Glomerular visceral epithelial cell (primary cell): Measurements from ENCODE around the gene MAP1LC3B2.

Experiments used
- DNase-seq: peaks from one replicate; pipeline ENCODE4 v3.0.0-alpha.2; 2016; ENCODE audit errors: extremely low spot score

MAP1LC3B2 gene

DNA sequence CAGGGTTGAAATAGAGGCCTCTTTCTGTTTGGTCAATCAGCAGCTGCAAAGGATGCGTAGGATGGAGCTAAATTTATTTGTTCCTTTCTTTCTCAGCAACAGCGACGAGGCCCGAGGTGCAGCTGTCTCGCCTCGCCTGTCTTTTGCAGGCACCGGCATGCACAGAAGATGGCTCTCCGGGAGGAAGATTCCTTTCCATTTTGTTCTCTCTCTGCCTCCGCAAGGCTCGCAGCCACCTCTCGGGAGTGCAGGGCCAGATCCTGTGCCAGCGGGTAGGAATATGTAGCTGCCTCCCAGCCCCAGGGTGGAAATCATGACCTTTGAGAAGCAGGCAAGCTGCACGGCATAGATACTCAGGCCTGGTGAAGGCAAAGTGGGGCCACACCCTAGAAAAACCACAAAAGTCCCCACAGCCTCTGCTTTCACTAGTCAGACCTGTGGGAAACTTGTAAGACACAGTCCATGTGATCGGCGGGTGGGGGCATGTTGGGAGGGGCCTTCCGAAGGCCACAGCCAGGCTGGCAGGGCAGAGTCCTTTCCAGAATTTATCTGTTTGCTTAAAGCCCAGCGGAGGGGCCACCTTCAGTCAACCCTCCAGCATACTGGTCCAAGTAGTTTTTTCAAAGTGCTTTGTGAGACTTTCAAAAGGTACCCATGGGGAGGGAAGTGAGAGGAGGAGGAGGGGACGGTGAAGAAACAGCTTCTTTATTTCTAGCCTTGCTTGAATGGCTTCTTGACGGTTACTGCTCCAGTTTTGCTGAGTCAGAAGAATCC, at the start of gene MAP1LC3B2:
MAP1LC3B2 (plus strand) TSS at position 220 of the 774 bp plus-strand sequence. CDS start 16,562 bp downstream, outside the sequence.
- DNase-seq = peak; percentile 89

- DNase-seq = no peak
These were observed 45.2 kb upstream of the MAP1LC3B2 start for GRCh38 chr12:116513944-116514343.

GRCh38 chr12:116515684-116516083, 43.5 kb upstream of the MAP1LC3B2 start:
- DNase-seq = no peak

GRCh38 chr12:116516657-116517056, 42.5 kb upstream of the MAP1LC3B2 start:
- no peak for DNase-seq

DNA sequence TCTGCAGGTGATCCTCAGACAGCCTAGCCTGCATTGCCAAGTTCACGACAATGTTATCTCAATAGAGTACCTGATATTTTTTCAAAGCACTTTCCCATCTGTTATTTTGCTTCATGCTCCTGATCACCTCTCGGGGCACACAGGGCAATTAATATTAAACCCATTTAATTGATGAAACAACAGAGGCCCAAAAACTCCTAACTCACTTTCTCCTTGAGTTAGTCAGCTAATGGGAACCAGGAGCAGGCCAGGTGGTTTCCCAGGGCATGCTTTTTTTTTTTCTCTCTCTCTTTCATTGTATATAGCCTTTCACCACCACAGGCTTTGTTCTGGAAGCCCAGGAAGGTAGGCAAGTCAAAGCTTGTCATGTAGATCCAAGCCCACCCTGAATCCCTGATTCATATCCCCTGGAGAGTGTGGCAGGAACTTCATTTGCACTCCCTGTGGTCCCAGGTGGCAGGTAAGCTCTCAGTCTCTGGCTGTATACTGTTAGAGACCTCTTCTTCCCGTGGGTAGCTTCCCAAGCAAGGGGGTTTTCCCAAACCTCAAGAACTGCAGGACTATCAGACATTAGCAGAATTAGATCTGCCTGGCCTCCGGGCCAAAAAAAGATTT, 41.6 kb upstream of the MAP1LC3B2 start:
- DNase-seq = peak; percentile 35

- DNase-seq = no peak
These were observed 38.9 kb upstream of the MAP1LC3B2 start for GRCh38 chr12:116520225-116520760.

DNA sequence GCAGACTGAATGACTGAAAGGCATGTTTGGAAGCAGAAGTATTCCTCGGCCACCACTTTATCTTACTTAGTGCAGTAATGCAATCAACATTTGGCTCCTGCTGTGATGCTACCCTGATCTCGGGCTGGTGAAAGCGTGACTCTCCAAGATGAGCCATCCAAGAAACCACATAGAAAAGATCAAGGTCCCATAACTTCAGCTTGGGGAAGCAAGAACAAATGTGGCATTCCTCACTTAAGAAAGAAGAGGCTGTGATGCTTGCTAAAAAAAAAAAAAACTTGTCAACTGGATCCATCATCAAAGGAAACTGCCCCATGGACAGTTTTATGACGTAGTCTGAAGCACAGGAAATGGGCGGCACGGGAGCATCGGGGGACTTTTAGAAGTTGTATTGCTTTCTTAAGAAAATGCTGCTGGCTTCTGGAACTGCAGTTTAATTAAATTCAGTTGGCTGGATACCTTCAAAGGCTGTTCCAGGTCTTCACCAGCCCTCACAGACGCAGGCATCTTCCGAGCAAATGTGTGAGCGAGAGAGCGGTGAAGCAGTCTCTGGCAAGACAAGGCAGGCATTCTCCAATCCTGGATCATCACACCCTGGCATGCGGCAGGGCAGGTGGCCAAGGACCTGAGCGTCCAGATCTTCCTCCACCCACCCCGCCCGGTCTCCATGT, 38.2 kb upstream of the MAP1LC3B2 start:
- peak; percentile 73 for DNase-seq

GRCh38 chr12:116524311-116524710, 34.9 kb upstream of the MAP1LC3B2 start:
- no peak for DNase-seq

GRCh38 chr12:116524964-116525379, 34.2 kb upstream of the MAP1LC3B2 start:
- DNase-seq = peak; percentile 61

GRCh38 chr12:116525418-116526001, 33.7 kb upstream of the MAP1LC3B2 start:
- DNase-seq = peak; percentile 89

DNA sequence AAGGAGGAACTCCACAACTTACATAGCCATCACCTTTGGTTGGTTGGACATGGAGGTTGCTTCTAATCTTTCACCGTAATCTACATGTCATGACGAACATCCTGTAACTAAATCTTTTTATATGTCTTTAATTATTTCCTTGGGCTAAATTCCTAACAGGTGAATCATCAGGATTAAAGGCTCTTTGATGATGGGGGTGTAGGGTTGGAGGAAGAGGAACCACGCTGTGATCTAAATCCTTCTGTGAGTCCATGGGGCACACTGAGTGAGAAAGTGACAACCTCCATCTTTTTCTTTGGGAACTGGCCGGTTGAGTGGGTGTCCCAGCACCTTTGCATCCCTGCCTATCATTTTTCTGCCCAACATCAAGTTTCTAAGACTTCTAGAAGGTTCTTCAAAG, 31.1 kb upstream of the MAP1LC3B2 start:
- peak; percentile 58 for DNase-seq

GRCh38 chr12:116528498-116528897, 30.7 kb upstream of the MAP1LC3B2 start:
- DNase-seq = no peak

- peak; percentile 54 for DNase-seq
These were observed 30.1 kb upstream of the MAP1LC3B2 start for GRCh38 chr12:116529048-116529447.

DNA sequence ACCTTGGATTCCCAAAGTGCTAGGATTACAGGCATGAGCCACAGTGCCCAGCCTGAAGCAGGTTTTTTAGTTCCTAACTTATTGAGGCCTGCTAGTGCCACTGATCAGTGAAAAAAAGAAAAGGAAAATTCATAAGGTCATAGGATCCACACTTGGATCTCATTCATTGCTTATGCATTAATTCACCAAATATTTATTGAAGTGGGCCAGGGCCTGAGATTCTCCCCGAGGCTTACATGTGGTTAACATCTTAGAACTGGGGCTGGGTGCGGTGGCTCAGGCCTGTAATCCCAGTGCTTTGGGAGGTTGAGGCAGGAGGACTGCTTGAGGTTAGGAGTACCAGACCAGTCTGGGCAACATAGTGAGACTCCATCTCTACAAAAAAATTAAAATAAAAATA, 29.5 kb upstream of the MAP1LC3B2 start:
- DNase-seq = no peak

DNA sequence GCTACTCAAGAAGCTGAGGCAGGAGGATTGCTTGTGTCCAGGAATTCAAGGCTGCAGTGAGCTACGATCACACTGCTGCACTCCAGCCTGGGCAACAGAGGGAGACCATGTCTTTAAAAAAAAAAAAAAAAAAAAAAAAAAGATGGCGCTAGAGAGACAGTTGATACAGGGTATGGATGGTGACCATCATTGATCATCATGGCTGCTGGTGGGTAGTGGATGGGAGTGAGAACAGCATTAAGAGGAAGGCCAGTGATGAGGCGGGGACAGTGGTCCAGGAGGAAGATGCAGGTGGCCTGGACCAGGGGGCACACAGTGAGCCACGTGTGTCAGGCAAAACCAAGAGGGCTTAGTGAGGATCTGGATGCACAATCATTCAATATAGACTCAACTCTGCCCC, 26.8 kb upstream of the MAP1LC3B2 start:
- DNase-seq = no peak

DNA sequence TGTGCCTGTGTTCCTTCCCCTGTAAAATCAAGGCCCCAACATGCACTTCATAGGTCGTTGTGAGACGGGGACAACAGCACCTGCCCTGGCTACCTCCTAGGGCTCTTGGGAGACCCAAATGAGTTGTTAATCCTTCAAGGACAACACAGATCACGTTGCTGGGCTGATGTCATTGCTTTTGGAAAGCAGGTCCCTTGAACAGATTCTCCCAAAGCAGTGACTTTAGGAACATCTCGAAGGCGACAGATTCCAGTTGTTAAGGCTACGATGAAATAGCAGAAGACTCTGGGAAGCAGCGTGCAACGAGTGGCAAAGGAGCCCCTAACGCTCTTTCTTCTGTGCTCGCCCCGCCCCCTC, 26.2 kb upstream of the MAP1LC3B2 start:
- no peak for DNase-seq

- DNase-seq = peak; percentile 61
These were observed 25.6 kb upstream of the MAP1LC3B2 start for GRCh38 chr12:116533343-116534251.

GRCh38 chr12:116534311-116535121, 24.7 kb upstream of the MAP1LC3B2 start:
- DNase-seq = no peak

DNA sequence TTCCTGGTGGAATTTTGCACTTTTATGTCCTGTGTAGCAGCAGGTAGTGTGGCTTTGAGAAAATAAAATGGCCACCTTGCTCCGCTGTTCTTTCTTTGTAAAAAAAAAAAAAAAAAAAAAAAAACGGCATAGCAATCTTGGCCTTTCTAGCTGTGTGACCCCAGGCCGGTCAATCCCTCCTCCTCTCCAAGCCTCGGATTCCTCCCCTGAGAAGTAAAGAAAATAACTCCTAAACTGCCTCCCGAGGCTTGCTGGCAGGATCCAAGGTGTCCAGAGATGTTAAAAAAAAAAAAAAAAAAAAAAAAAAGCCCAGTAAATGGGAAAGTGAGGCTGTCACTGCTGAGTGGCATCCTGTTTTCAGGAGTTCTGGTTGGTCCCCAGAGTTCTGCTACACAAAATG, 23.9 kb upstream of the MAP1LC3B2 start:
- no peak for DNase-seq
